ENCODE results near the gene DCP2.
"Not testable (repeated sequence)": the region's sequence is repeated elsewhere in the genome, so short reads cannot be mapped to it uniquely, and the experiment has no call there.

Gene DCP2

DNA sequence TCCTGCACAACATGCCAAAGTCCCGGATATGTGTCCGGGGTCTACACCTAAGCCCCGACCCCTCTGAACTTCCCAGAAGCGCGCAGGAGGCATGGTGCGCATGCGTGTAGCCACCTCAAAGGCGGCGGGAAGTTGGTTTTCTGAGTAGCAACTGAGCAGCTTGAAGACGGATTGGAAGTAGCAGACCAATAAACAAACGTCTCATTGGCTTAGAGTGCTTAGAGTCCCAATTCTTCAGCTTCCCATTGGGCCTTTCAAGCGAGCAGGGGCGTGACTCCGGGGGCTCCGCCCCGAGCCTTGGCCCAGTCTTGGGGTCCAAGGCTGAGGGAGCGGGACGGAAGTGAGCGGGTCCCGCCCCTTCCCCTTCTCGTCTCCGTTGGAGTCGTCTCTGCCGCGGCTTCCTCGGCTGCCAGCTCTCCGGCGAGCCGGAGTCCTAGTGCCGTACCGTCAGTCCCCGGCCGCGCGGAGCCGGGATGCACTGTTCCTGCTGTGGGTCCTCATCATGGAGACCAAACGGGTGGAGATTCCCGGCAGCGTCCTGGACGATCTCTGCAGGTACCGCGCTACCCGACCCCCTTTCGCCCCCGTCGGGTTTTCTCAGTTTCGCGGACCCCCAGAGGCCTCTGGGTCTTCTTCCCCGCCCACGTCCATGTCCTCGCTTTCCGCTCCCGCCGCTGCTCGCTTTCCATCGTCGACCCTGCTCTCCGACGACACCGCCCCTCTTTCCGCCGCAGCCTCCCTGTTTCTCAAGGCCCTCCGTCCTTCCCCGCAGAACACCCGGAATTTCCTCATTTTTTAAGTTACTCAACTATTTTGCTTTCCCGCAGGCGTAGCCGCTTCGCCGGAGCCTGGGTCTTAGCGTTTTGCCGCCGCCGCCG, at the start of gene DCP2:
DCP2 (plus strand) TSS at position 367 of the 878 bp plus-strand sequence; CDS start at position 503, 136 bp downstream.
- peak; percentile 93 for DNase-seq (ENCODE audit: low read depth)

GRCh38 chr5:112929336-112930081, 47.1 kb upstream of the DCP2 start:
- DNase-seq (ENCODE audit: low read depth), result no peak

DNA sequence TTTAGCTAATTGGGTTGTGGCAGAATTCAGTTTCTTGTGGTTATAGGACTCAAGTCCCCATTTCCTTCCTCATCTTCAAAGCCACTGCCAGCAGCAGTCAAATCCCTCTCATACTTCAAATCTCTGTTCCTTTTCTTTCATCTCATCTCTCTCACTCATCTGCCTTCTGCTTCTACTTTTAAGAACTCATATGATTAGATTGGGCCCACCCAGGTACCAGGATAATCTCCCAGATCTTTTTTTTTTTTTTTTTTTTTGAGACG, 46.6 kb upstream of the DCP2 start:
- DNase-seq (ENCODE audit: low read depth), result peak; percentile 24

GRCh38 chr5:112931473-112931872, 45.1 kb upstream of the DCP2 start:
- DNase-seq (ENCODE audit: low read depth), result no peak

DNA sequence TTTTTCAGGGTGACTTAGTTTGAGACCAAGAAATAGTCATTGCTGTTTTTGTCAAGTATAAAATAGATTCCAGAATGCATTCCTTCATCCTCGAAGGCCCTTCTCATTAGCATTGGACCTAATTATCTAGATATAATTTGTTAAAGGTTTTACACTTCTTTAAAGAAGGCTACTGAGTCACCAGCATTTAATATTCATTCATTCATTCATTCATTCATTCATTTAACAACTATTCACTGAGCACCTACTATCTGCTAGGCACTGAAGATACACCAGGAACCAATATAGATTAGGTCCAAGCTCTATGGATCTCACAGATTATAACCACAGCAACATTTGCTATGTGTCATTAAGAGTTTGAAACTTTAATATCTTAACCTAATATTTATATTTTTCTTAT, 43.5 kb upstream of the DCP2 start:
- DNase-seq (ENCODE audit: low read depth), result no peak

GRCh38 chr5:112933651-112934365, 42.8 kb upstream of the DCP2 start:
- no peak for DNase-seq (ENCODE audit: low read depth)

DNA sequence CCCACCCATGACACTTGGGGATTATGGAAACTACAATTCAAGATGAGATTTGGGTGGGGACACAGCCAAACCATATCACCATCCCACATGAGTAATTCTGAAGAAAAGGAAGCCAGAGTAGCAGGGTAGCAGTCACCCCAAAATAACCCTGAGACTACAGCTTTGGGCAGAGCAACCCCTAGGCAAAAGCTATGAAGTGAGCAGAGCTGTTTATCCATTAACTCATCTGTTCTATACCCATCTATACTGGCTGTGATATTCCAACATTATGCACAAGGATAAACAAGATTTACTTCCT, 42.3 kb upstream of the DCP2 start:
- no peak for DNase-seq (ENCODE audit: low read depth)

- no peak for DNase-seq (ENCODE audit: low read depth)
These were observed 40.9 kb upstream of the DCP2 start for GRCh38 chr5:112935675-112936074.

GRCh38 chr5:112938286-112938685, 38.3 kb upstream of the DCP2 start:
- no peak for DNase-seq (ENCODE audit: low read depth)

DNA sequence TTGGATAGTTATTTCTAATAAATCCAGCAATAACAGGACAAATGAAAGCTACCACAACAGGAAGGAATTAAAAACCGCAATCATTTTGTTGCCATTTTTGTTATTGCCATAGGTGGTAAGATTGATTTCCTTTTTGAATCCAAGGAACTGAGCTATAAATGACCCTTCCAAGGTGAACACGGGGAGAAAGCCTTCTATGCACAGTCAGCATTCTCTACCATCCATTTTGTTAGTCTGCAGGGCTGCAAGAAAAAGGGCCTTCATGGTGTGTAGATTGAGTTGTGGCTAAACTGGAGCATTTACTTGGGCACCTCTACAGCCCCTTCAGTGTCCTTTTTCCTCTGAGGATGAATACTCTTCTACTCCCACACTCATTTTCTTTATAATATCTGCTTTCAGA, 35.9 kb upstream of the DCP2 start:
- no peak for DNase-seq (ENCODE audit: low read depth)

DNA sequence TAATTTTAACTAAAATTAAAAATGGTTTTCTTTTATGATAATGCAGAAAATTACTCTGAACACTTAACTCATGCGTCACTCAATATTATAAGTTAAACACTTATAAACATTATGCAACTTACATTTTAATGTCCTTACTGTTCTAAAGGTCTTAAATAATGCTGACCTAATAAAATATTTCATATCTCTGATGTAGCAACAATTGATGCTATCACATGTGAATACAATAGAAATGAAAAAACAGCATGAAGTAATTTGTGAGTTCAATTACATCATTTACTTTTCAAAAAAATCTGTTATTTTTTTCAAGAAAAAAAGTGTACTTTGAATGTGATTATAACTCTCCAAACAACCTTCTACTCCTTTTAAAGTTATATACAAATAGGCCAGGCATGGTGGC, 28.1 kb upstream of the DCP2 start:
- DNase-seq (ENCODE audit: low read depth), result no peak

DNA sequence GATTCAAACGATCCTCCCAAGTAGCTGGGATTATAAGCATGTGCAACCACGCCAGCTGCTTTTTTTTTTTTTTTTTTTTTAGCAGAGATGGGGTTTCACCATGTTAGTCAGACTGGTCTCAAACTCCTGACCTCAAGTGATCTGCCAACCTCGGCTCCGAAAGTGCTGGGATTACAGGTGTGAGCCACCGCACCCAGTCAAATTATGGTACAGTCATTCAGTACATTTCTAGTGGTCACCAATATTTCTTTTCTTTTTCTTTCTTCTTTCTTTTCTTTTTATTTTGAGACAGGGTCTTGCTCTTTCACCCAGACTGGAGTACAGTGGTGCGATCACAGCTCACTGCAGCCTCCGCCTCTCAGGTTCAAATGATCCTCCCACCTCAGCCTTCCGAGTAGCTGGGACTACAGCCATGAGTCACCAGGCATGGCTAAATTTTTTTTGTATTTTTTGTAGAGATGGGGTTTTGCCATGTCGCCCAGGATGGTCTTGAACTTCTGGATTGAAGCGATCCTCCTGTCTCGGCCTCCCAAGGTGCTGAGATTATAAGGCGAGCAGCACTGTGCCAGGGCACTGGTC, 25.4 kb upstream of the DCP2 start:
- DNase-seq (ENCODE audit: low read depth), result no peak

DNA sequence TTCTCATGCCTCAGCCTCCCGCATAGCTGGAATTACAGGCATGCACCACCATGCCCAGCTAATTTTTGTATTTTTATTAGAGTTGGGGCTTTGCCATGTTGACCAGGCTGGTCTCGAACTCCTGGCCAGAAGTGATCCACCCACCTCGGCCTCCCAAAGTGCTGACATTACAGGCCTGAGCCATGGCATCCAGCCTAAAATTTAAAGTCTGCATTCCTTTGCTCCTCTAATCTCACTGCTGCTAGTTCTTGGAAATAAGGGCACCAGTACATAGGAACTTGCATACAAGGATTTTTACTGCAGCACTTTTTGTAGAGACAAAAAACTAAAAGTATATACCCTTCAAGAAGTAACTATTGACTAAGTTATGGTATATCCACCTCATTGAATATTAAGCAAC, 20.0 kb upstream of the DCP2 start:
- no peak for DNase-seq (ENCODE audit: low read depth)

DNA sequence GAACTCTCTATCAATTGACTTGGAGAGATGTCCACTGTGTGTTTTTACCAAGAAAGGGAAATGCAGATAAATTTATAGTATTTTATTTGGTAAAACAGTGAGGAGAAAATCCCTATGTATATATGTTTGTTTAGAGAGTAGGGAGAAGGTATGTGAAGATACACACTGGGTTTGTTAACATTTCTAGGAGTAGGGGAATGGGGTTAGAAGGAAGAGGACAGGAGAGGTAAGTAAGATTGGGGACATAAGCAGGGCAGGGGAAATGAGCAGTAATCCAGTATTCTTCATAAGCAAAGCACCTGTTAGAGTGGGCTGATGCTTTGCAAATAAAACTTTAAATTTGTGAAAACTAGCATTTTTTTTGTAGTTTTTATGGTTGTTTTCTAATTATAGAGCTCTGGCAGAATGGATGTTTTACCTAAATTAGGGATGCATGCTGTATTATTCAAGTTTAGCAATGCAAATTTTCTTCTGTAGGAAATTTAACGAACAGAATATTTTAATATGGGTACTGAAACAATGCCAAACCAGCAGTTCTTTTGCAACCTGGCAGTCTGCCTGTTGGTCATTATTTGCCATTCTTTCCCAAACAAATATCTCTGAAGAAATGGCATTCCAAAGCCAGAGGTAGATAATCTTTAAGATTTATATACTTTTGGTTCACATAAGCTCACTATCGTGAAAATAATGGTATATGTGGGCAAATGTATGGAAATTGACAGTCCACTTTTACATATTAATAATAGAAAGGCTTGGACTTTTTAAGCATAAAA, 19.4 kb upstream of the DCP2 start:
- DNase-seq (ENCODE audit: low read depth), result no peak

- DNase-seq (ENCODE audit: low read depth), result no peak
These were observed 18.2 kb upstream of the DCP2 start for GRCh38 chr5:112958093-112959088.

DNA sequence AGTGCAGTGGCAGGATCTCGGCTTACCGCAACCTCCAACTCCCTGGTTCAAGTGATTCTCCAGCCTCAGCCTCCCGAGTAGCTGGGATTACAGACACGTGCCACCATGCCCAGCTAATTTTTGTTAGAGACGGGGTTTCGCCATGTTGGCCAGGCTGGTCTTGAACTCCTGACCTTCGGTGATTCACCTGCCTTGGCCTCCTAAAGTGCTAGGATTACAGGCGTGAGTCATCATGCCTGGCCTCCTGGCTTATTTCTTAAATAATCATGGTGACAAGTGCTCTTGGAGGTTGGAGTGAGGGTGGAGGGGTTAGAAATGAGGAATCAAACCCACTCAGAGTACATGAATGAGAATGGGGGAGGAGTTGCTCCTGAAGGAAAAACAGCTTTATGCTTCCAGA, 16.7 kb upstream of the DCP2 start:
- not testable (repeated sequence) for DNase-seq (ENCODE audit: low read depth)

- no peak for DNase-seq (ENCODE audit: low read depth)
These were observed 16.3 kb upstream of the DCP2 start for GRCh38 chr5:112960315-112960714.

DNA sequence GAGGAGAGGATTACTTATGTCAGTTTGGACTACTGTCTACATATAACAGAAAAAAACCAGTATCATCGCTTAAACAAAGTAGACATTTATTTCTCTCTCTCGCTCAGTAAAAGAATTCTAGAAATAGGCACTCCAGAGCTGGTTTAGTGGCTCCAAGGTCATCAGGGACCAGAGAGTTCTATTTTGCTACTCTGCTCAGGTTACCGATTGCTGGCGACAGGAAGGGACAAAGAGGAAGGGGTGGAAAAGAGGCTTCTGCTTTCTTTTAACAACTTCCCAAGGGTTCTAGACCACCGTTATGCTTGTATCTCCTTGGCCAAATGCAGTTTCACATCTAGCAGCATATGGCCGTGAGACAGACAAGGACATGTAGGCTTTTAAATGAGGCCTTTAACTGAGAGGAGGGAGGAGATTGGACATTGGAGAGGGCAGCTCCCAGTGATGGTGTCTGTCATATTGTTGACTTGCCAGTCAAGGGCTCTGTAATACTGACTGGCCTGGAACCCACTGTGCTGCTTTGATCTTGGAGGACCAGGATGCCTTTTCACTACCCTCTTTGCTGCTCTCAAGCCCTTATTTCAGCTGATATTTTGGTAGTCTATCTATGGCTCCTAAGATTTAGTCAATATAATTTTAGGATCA, 15.6 kb upstream of the DCP2 start:
- DNase-seq (ENCODE audit: low read depth), result no peak

- DNase-seq (ENCODE audit: low read depth), result not testable (repeated sequence)
These were observed 13.2 kb upstream of the DCP2 start for GRCh38 chr5:112963374-112963733.

- no peak for DNase-seq (ENCODE audit: low read depth)
These were observed 10.8 kb upstream of the DCP2 start for GRCh38 chr5:112965733-112966306.

Data from T-helper 22 cell (primary cell).